ENCODE measurements around the gene FKBP2.

The FKBP2 gene

DNA sequence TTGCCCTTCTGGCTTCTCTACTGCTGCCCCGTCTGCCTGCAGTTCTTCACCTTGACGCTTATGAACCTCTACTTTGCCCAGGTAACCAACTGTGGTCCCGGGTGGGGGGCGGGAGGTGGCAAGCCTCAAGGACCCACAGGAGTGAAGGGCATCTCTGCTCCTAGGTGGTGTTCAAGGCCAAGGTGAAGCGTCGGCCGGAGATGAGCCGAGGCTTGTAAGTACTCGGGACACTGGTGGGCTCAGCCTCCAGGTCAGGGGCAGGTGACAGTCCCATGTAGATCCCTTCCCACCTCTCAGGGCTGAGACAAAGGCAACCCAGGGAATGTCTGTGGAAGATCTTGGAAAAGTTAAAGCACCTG, 45.9 kb downstream of the FKBP2 start:
- no peak for DNase-seq

- DNase-seq: no peak
Measured at GRCh38 chr11:64287676-64288352, 46.9 kb downstream of the FKBP2 start.

- DNase-seq: no peak
Measured at GRCh38 chr11:64288353-64288750, 47.5 kb downstream of the FKBP2 start.

GRCh38 chr11:64289002-64289564, 48.2 kb downstream of the FKBP2 start:
- no peak for DNase-seq

DNA sequence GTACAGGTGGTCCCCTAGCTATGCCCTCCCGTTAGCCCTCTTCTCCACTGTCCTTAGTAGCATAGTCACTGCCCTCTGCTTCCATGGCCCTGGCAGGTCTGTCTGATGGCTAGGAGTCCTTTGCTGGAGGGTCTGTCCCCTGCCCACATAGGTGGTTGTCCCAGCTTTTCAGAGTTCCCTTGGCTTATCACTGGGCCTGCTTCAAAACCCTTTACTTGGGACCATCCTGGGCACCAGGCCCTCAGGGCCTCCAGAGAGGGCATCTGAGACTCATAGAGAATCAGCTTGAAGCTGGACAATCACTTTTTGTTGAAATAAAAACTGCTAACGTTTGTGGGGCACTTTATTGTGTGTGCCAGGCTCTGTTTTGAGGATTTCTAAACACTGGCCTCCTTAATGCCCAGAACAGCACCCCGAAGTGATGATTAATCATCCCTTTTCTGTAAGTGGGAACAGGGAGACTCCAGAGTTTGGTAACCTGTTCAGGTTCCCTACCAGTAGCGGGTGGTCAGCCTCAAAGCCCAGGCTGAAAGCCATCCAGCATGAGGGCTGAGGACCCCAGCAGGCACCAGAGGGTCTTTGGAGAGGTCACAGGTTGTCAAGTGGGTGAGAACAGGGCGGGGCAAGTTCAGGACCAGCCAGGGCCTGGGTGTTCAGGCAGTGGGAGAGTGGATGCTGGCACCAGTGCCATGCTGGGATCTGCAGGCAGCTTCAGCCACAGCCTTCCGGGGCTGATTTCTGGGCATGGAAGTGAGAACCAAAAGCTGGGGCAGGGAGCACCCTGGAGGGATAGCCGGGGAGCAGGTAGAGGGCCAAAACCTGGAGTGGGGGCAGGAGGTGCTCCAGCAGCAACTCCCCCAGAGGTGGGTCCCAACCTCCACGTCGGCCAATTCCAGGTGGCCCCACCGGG, 49.7 kb downstream of the FKBP2 start:
- no peak for DNase-seq

- no peak for DNase-seq
Measured at GRCh38 chr11:64291262-64291751, 50.4 kb downstream of the FKBP2 start, which contains the start of gene KCNK4. TSS of gene KCNK4 (plus strand) at chr11:64291302. CDS start at chr11:64293019, 1,717 bp downstream.

DNA sequence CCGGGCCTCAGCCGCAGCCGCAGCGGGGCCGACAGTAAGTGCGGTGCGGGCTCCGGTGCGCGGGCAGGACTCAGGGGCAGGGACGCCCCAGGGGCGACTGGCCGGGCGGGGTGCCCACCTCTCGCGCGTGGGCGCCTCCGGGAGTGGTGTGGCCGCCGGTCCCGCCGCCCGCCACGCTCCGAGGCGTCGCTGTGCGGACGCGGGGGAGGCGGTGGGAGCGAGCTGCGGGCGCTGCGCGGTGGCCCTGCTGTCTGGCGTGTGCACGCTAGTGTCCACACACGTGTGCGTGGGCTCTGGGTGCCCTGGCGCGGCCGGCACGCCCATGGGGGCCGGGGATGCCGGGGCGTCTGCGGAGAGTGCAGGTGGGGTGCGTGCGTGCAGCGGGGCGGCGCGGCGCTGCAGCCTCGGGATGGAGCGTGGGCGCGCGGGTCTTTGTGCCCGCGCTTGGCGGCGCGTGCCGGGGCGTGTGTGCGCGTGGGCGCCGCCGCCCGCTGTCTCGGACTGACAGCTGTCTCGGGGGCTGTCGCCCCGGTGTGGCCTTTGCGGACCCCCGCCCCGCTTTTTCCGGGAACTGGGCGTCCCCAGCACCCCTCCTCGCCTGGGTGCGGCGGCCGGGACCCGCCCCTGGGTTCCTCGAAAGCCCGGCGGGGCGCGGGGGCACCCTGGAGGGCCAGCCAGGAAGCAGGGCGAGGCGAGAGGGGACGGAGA, 51.0 kb downstream of the FKBP2 start:
- no peak for DNase-seq

- peak; percentile 24 for DNase-seq
Measured at GRCh38 chr11:64292460-64293254, 51.8 kb downstream of the FKBP2 start.
